PFSK-1 (cell line): ENCODE measurements around the gene ELF2.

Experiments used
- POLR2AphosphoS5 ChIP-seq: IDR thresholded peaks from 2 replicates; pipeline ENCODE4 v1.6.1; 2012; ENCODE audit warnings: low read depth, mild to moderate bottlenecking, control low read depth, low read length, moderate library complexity
- TF ChIP-seq, protein P1 (sequence below), 2 experiments: IDR thresholded peaks; 2 replicates each; pipeline versions ENCODE4 v1.6.1 to v1.8.0; 2011 to 2012; ENCODE audit warnings: low read depth in 2 of 2, low read length in 2 of 2, control low read depth in 1 of 2, inconsistent platforms in 1 of 2, mild to moderate bottlenecking in 1 of 2, moderate library complexity in 1 of 2; ENCODE audit not compliant: insufficient read depth in 1 of 2

DNA sequence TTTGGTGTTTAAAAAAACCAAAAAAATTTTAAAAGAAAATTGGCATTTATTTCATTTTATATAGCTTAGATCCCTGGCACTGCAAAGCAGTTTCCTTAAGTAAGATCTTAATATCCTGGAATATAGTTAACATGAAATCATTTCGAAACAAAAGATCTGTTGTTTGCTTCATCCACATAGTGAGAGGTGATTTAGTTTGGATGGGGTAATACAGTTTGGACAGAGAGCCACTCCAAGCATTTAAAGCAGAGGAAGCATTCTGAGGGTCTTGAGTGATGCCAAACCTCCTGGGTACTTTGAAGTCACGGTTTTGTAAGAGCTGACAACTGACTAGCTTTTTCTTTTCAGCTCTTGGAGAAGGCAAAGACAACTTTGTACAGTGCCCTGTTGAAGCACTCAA, 132.7 kb downstream of the ELF2 start:
- TF ChIP-seq, protein P1, sequence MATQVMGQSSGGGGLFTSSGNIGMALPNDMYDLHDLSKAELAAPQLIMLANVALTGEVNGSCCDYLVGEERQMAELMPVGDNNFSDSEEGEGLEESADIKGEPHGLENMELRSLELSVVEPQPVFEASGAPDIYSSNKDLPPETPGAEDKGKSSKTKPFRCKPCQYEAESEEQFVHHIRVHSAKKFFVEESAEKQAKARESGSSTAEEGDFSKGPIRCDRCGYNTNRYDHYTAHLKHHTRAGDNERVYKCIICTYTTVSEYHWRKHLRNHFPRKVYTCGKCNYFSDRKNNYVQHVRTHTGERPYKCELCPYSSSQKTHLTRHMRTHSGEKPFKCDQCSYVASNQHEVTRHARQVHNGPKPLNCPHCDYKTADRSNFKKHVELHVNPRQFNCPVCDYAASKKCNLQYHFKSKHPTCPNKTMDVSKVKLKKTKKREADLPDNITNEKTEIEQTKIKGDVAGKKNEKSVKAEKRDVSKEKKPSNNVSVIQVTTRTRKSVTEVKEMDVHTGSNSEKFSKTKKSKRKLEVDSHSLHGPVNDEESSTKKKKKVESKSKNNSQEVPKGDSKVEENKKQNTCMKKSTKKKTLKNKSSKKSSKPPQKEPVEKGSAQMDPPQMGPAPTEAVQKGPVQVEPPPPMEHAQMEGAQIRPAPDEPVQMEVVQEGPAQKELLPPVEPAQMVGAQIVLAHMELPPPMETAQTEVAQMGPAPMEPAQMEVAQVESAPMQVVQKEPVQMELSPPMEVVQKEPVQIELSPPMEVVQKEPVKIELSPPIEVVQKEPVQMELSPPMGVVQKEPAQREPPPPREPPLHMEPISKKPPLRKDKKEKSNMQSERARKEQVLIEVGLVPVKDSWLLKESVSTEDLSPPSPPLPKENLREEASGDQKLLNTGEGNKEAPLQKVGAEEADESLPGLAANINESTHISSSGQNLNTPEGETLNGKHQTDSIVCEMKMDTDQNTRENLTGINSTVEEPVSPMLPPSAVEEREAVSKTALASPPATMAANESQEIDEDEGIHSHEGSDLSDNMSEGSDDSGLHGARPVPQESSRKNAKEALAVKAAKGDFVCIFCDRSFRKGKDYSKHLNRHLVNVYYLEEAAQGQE (IDR thresholded peaks at IDR 0.05; ENCODE audit: insufficient read depth in 1 of 2, low read depth in 2 of 2, low read length in 2 of 2), result no peak
- TF ChIP-seq POLR2AphosphoS5, result no peak
